K562 (cell line): ENCODE results near the gene CCL27. TPM values are rescaled to one million over a fixed set of nuclear protein-coding genes. Genes with fewer than 3 reads are reported as not detected.

Source experiments
- ATAC-seq: fragments of 200-7000 bp; cut with Tn5 transposase; 3 replicates; pipeline ENCODE4 v1.9.1; 2020; ENCODE audit warnings: moderate library complexity
- BruUV-seq: library from RNA; stranded (reverse); fragments of 400-500 nt; replicated peaks from 2 replicates; lab custom pipeline; 2021; lab: Mats Ljungman, UMichigan
- CTCF ChIA-PET: fragments of 300-600 bp; formaldehyde crosslinking; extraction: SDS; loops from one replicate; lab custom pipeline; 2021; ENCODE audit warnings: low intra/inter-chr PET ratio; lab: Yijun Ruan, JAX
- POLR2A ChIA-PET: fragments of 300-600, 350-650 bp; sonication (Branson Sonifier 250); formaldehyde crosslinking; extraction: SDS; loops from one replicate; lab custom pipeline; 2021; ENCODE audit warnings: antibody characterized with exemption, inconsistent platforms; lab: Yijun Ruan, JAX
- DNase-seq, 4 experiments: peaks; one replicate each; pipeline versions ENCODE4 v3.0.0 to v3.0.0-alpha.2; 2011 to 2018; ENCODE audit warnings: low spot score in 3 of 4, mixed read lengths in 3 of 4; ENCODE audit errors: extremely low read depth in 1 of 4
- FAIRE-seq: peaks from 2 replicates; lab custom pipeline; 2011; peaks lifted over from hg19 to GRCh38; lab: Jason Lieb, UNC
- H2AFZ ChIP-seq: 2 replicates; pipeline ENCODE4 v1.6.0; 2011; ENCODE audit warnings: low read depth, low read length, control low read depth, inconsistent platforms
- H3K27ac ChIP-seq: fragments of 200-600 bp; 3 replicates; pipeline ENCODE4 v1.8.0; 2011; ENCODE audit warnings: low read depth, mild to moderate bottlenecking, control low read depth, inconsistent platforms, low read length, moderate library complexity, mixed read lengths; ENCODE audit errors: extremely low read depth
- H3K27me3 ChIP-seq, 2 experiments: fragments of 300-600 bp in 1 of 2; 2 replicates in 1 of 2; 3 replicates in 1 of 2; pipeline versions ENCODE4 v1.6.0 to v1.8.0; 2011; ENCODE audit warnings: inconsistent platforms in 2 of 2, low read length in 2 of 2, mild to moderate bottlenecking in 1 of 2, mixed read lengths in 1 of 2, moderate library complexity in 1 of 2; ENCODE audit not compliant: control insufficient read depth in 2 of 2, insufficient read depth in 2 of 2
- H3K36me3 ChIP-seq: fragments of 300-600 bp; 3 replicates; pipeline ENCODE4 v1.8.0; 2011; ENCODE audit warnings: mild to moderate bottlenecking, low read length, inconsistent platforms; ENCODE audit not compliant: control insufficient read depth, insufficient read depth
- H3K4me1 ChIP-seq, 2 experiments: fragments of 200-600 bp in 1 of 2; replicated peaks in 1 of 2; 2 replicates in 1 of 2; 3 replicates in 1 of 2; pipeline versions ENCODE4 v1.5.1 to v1.8.0; 2011; ENCODE audit warnings: inconsistent platforms in 2 of 2, low read length in 2 of 2, mild to moderate bottlenecking in 1 of 2, mixed read lengths in 1 of 2, moderate library complexity in 1 of 2; ENCODE audit not compliant: control insufficient read depth in 2 of 2, insufficient read depth in 2 of 2
- H3K4me2 ChIP-seq: 2 replicates; pipeline ENCODE4 v1.6.1; 2011; ENCODE audit warnings: low read length, control low read depth, inconsistent platforms, mixed read lengths; ENCODE audit not compliant: insufficient read depth
- H3K4me3 ChIP-seq: fragments of 200-600 bp; sonication (generic), shearing (Covaris generic); 2 replicates; pipeline ENCODE4 v1.5.1; 2016; ENCODE audit warnings: control low read depth, inconsistent platforms
- H3K79me2 ChIP-seq: fragments of 200-600 bp; 3 replicates; pipeline ENCODE4 v1.8.0; 2011; ENCODE audit warnings: low read length, inconsistent platforms; ENCODE audit not compliant: control insufficient read depth, insufficient read depth
- H3K9ac ChIP-seq, 2 experiments: 2 replicates each; pipeline versions ENCODE4 v1.6.0 to v1.6.1; 2011; ENCODE audit warnings: low read depth in 2 of 2, low read length in 2 of 2, control low read depth in 1 of 2, inconsistent platforms in 1 of 2, mild to moderate bottlenecking in 1 of 2, mixed read lengths in 1 of 2; ENCODE audit not compliant: insufficient read depth in 1 of 2
- H3K9me1 ChIP-seq: one replicate; pipeline ENCODE4 v1.6.0; 2011; ENCODE audit warnings: inconsistent platforms, mild to moderate bottlenecking, low read length, moderate library complexity; ENCODE audit not compliant: control insufficient read depth, insufficient read depth
- H3K9me3 ChIP-seq: replicated peaks from 2 replicates; pipeline ENCODE4 v1.5.1; 2011; ENCODE audit warnings: low read depth, low read length, inconsistent platforms; ENCODE audit not compliant: control insufficient read depth, insufficient read depth
- H4K20me1 ChIP-seq: replicated peaks from 2 replicates; pipeline ENCODE4 v1.6.1; 2011; ENCODE audit warnings: low read length, inconsistent platforms, mixed read lengths; ENCODE audit not compliant: control insufficient read depth, insufficient read depth
- CBX8 ChIP-seq: fragments of 200-600 bp; sonication (generic); IDR thresholded peaks from 2 replicates; pipeline ENCODE4 v1.6.1; 2012; ENCODE audit warnings: borderline replicate concordance, mixed run types, low read depth, mild to moderate bottlenecking, moderate library complexity, mixed read lengths, low read length, control low read depth, inconsistent platforms; ENCODE audit not compliant: poor library complexity, severe bottlenecking; ENCODE audit errors: extremely low read depth
- CTCF ChIP-seq, 3 experiments: IDR thresholded peaks in 2 of 3; conservative IDR thresholded peaks in 1 of 3; 2 replicates each; pipeline ENCODE4 v1.5.1; 2011 to 2012; ENCODE audit warnings: low read length in 3 of 3, mild to moderate bottlenecking in 3 of 3, control low read depth in 2 of 3, improper control_type of control experiment in 1 of 3, inconsistent platforms in 1 of 3, low read depth in 1 of 3, mixed read lengths in 1 of 3, moderate library complexity in 1 of 3; ENCODE audit not compliant: insufficient read depth in 2 of 3
- FOXK1 ChIP-seq: sonication (generic); formaldehyde crosslinking; IDR thresholded peaks from 2 replicates; pipeline ENCODE4 v1.8.0; 2022; ENCODE audit warnings: missing genetic modification reagents, mild to moderate bottlenecking, borderline replicate concordance
- NONO ChIP-seq, 2 experiments: fragments of 200-400 bp in 1 of 2; fragments of 450-650 bp in 1 of 2; formaldehyde crosslinking in 1 of 2; IDR thresholded peaks; 2 replicates each; pipeline ENCODE4 v1.6.1; 2017; ENCODE audit warnings: low read depth in 2 of 2, mild to moderate bottlenecking in 2 of 2, moderate library complexity in 2 of 2, low read length in 1 of 2
- NR0B1 ChIP-seq: fragments of 450-650 bp; IDR thresholded peaks from one replicate; pipeline ENCODE4 v1.6.1; 2018; ENCODE audit warnings: mild to moderate bottlenecking, moderate library complexity; ENCODE audit not compliant: partially characterized antibody
- NR2F6 ChIP-seq: fragments of 450-650 bp; formaldehyde crosslinking; IDR thresholded peaks from 2 replicates; pipeline ENCODE4 v1.4.0; 2020; ENCODE audit warnings: mild to moderate bottlenecking
- RBM14 ChIP-seq: fragments of 200-400 bp; formaldehyde crosslinking; IDR thresholded peaks from 2 replicates; pipeline ENCODE4 v1.6.1; 2018; ENCODE audit warnings: low read depth, mild to moderate bottlenecking, low read length, moderate library complexity, borderline replicate concordance; ENCODE audit not compliant: insufficient read depth
- YBX1 ChIP-seq: fragments of 450-650 bp; IDR thresholded peaks from 2 replicates; pipeline ENCODE4 v1.7.1; 2016; ENCODE audit warnings: mild to moderate bottlenecking
- ZNF239 ChIP-seq: fragments of 250-450 bp; sonication (Bioruptor Pico); IDR thresholded peaks from 2 replicates; pipeline ENCODE4 v1.4.0; 2020; ENCODE audit warnings: mild to moderate bottlenecking
- ZNF740 ChIP-seq, 3 experiments: fragments of 200-800 bp in 1 of 3; sonication (Bioruptor generic) in 1 of 3; sonication (generic) in 1 of 3; formaldehyde crosslinking in 1 of 3; IDR thresholded peaks; 2 replicates each; pipeline versions ENCODE4 v1.6.1 to v1.8.0; 2016 to 2022; ENCODE audit warnings: mild to moderate bottlenecking in 2 of 3, missing compliant biosample characterization in 2 of 3, missing genetic modification characterization in 2 of 3, missing genetic modification reagents in 1 of 3
- WGBS: fragments of 100-300 bp; shearing (Covaris generic); methylation state at CpG from one replicate; pipeline ENCODE4 v1.1.6; 2016; ENCODE audit warnings: low coverage, mixed read lengths; ENCODE audit not compliant: insufficient coverage; ENCODE audit errors: missing lambda C conversion rate; 5-methylcytosine and 5-hydroxymethylcytosine counted together
- in situ Hi-C: fragments of 300-500 bp; cut with MboI; formaldehyde crosslinking; loops from 4 replicates; pipeline ENCODE4 v1.15.0; 2018; ENCODE audit warnings: inconsistent platforms, mixed read lengths
- intact Hi-C: fragments of 100-400 bp; cut with micrococcal nuclease; formaldehyde crosslinking; loops from 2 replicates; pipeline ENCODE4 v1.14.2; 2022
- polyA plus RNA-seq, 8 experiments: library from polyadenylated mRNA; depleted of rRNA in 4 of 8; stranded (reverse) in 5 of 8; unstranded in 3 of 8; fragments of >200 nt; fragmentation: Nextera tagmentation in 2 of 8; fragmentation: Illumina TruSeq in 1 of 8; extraction: Ambion mirVana in 2 of 8; extraction: Trizol in 1 of 8; gene quantifications; 2 replicates each; pipeline versions ENCODE4 v1.2.1 to v1.2.3, GENCODE V29; 2011 to 2014; ENCODE audit warnings: inconsistent platforms in 1 of 8, missing spikeins in 1 of 8
- total RNA-seq, 7 experiments: library from RNA; depleted of rRNA in 6 of 7; stranded (reverse); fragments of >200 nt in 6 of 7; fragmentation: Illumina TruSeq in 2 of 7; extraction: Trizol in 2 of 7; gene quantifications; 2 replicates each; pipeline versions ENCODE4 v1.2.1 to v1.2.3, GENCODE V29; 2011 to 2021; ENCODE audit warnings: low replicate concordance in 1 of 7

Gene CCL27
- total and polyA plus RNA-seq, 9 of the 15 experiments (the other 6 are each of a cell fraction or from before 2014, with no cell fraction given) = 0.10 to 0.53 (median 0.27) TPM; not detected in 5

- no peaks in the 10 kb centered on the region for H3K4me1 ChIP-seq
- no peaks in the 10 kb centered on the region for H3K36me3 ChIP-seq
- no peaks in the 10 kb centered on the region for H4K20me1 ChIP-seq
- no peaks in the 10 kb centered on the region for H3K9me1 ChIP-seq
- H3K4me2 ChIP-seq = no peak overlapping the region
- H3K4me3 ChIP-seq = no peak overlapping the region
- intact Hi-C loops = no loop called here
- no peaks in the 10 kb centered on the region for H3K27me3 ChIP-seq
- FAIRE-seq = no peak
- ChIA-PET POLR2A (no interaction called here), CTCF (no interaction called here)
- no peak overlapping the region for H2AFZ ChIP-seq
- in situ Hi-C loops = no loop called here
- no peaks in the 10 kb centered on the region for H3K9me3 ChIP-seq
- ATAC-seq = no peak
- 11% methylated on average over 2 of the region's 4 CpGs for WGBS
- no peak for DNase-seq
- no peak overlapping the region for H3K27ac ChIP-seq
- no peak for TF ChIP-seq ZNF239 (CRISPR knock-in tag)
- TF ChIP-seq YBX1 = no peak
- TF ChIP-seq NR2F6 (CRISPR knock-in tag) = no peak
- H3K9ac ChIP-seq = no peak overlapping the region
- no TSS peak for BruUV-seq
- H3K79me2 ChIP-seq = no peaks in the 10 kb centered on the region
These were observed 22.4 kb upstream of the CCL27 start for GRCh38 chr9:34684816-34685215.

- BruUV-seq = no TSS peak
- POLR2A ChIA-PET = no interaction called here
- WGBS = 38% methylated on average over 4 of the region's 4 CpGs
- Histone ChIP-seq H3K4me3 (no peak overlapping the region), H3K9me1 (no peaks in the 10 kb centered on the region), H3K9me3 (no peaks in the 10 kb centered on the region), H3K36me3 (no peaks in the 10 kb centered on the region), H3K27me3 (no peaks in the 10 kb centered on the region), H3K79me2 (no peaks in the 10 kb centered on the region), H3K4me2 (no peak overlapping the region), H2AFZ (no peak overlapping the region), H4K20me1 (no peaks in the 10 kb centered on the region), H3K9ac (no peak overlapping the region), H3K4me1 (no peaks in the 10 kb centered on the region), H3K27ac (no peak overlapping the region)
- CTCF ChIA-PET = no interaction called here
- FAIRE-seq (no peak), DNase-seq (no peak), ATAC-seq (no peak)
- in situ Hi-C loops (no loop called here), intact Hi-C loops (no loop called here)
- no peak for TF ChIP-seq ZNF740 (CRISPR knock-in tag; IDR thresholded peaks at IDR 0.05)
- no peak for TF ChIP-seq ZNF740 (tag; IDR thresholded peaks at IDR 0.05)
- TF ChIP-seq CTCF (IDR thresholded peaks at IDR 0.05 in 2 of 3, conservative IDR thresholded peaks at IDR 0.05 in 1 of 3; ENCODE audit: insufficient read depth in 2 of 3, low read depth in 1 of 3, low read length in 3 of 3) = 0 out of 6 replicates have a peak, but pooled peaks of 1 of the 3 experiments have one; percentile 12
- no peak for TF ChIP-seq FOXK1 (CRISPR knock-in tag)
- no peak for TF ChIP-seq NONO (IDR thresholded peaks at IDR 0.05; ENCODE audit: low read depth in 2 of 2, low read length in 1 of 2)
- TF ChIP-seq RBM14 = no peak
- no peak for TF ChIP-seq NR0B1
- no peak for TF ChIP-seq CBX8
These were observed 21.7 kb upstream of the CCL27 start for GRCh38 chr9:34684145-34684544.
